NCI-H524 (cell line): Measurements from ENCODE around the gene KCTD13.
A peak's percentile ranks its signal among the peaks of the same experiment; 100 is the strongest.
"Not testable (repeated sequence)": the region's sequence is repeated elsewhere in the genome, so short reads cannot be mapped to it uniquely, and the experiment has no call there.

Experiments used
- DNase-seq, 2 experiments: peaks; one replicate each; lab custom pipeline; 2025; lab: John Stamatoyannopoulos, UW

The KCTD13 gene

GRCh38 chr16:29906520-29907244 is 19.3 kb downstream of the KCTD13 start:
- no peak for DNase-seq

DNA sequence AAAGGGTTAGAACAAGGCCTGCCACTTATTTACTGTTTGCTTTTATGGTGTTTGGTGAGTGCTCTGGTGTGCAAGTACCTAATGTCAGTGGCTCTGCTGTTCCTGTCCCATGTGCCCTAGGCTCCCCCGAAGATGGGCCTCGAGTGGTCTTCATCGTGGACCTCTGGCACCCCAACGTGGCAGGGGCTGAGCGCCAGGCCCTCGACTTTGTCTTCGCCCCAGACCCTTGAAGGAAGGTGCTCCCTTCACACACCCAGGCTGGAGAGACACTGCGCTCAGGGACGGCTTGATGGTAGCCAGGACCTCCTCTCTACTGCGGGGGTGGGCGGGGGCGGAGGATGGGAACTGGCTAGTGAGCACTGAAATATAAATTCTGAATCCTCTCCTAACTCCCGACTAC is 20.4 kb downstream of the KCTD13 start:
- no peak for DNase-seq

- DNase-seq: no peak
Observed at GRCh38 chr16:29904947-29905346, 21.1 kb downstream of the KCTD13 start.

- DNase-seq: no peak
Observed at GRCh38 chr16:29903590-29903989, 22.4 kb downstream of the KCTD13 start.

- no peak for DNase-seq
Observed at GRCh38 chr16:29901607-29901945, 24.4 kb downstream of the KCTD13 start.

- DNase-seq: no peak
Observed at GRCh38 chr16:29900888-29901606, 25.0 kb downstream of the KCTD13 start.

DNA sequence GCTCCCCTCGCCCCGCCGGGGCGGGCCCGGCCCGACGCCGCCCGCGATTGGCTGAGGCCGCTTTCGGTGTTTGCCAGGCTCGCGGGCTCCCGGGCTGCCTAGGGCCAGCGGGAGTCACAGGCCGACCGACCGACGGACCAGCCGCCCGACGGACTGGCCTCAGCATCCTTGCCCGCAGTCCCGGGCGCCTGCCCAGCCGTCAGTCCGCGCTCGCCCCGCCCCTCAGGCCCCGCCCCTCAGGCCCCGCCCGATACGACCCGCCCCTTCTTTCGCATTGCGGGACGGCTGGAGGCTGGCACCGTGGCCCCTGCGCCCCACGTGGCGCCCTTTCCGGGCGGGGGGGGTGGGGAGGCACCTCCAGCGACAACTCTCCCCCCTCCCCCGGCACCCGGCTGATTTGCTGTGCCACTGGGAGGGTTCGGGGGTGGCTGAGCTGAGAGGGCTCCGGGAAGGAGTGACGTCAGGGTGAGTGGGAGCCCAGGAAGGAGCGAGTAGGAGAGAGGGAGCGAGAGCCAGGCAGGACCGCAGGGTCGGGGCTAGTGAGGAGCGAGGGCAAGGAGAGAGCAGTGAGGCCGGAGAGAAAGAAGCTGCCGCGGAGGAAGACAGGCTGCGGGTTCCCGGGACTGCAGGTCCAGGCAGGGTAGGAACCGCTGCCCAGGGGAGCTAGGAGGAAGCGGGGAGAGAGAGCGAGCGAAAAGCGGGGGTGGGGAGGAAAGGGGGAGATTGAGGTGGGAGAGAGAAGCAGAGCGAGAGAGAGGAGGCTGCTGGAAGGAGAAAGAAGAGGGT is 25.7 kb downstream of the KCTD13 start, which contains the start of gene ASPHD1:
ASPHD1 (plus strand) TSS at position 387 of the 786 bp plus-strand sequence. CDS start 484 bp downstream, outside the sequence.
- peak; percentile 90 to 93 for DNase-seq

GRCh38 chr16:29899516-29900101 is 26.4 kb downstream of the KCTD13 start, which contains the start of gene SEZ6L2:
Gene SEZ6L2 (minus strand): TSS chr16:29899550. CDS start chr16:29899019, 531 bp downstream.
- DNase-seq: peak; percentile 98

DNA sequence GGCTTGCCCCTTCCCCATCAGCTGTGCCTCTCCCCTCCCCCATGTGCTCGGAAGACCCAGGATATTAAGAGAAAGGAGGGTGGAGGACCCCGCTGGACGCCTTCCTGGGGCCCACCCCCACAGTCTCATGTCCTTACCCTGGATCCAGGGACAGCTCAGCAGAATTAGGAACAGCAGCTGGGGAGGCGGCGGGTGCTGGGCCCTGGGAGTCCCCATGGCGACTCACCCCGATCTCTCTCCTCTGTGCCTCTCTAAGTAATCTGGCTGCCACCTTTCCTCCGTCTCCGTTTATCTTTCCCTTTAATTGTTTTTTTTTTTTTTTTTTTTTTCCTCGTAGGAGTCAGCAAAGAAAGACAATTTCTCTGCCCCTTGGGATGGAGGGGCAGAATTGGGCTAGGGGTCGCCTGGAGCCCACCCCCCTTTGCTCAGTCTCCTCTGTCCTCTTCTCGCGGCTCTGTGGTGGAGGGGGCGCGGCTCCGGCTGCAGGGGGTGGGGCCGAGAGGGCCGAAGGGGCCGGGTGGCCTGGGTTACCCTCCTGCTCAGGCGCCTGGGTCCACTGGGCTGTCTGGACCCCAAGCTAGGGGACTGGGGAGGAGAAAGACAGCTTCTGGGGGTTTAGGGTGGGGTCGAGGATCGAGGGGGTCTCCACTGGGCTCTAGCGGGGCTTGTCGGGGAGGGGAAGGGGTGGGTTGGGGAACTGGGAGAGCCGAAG is 27.1 kb downstream of the KCTD13 start:
- DNase-seq: peak in 1 of 2 experiments; percentile 73

DNA sequence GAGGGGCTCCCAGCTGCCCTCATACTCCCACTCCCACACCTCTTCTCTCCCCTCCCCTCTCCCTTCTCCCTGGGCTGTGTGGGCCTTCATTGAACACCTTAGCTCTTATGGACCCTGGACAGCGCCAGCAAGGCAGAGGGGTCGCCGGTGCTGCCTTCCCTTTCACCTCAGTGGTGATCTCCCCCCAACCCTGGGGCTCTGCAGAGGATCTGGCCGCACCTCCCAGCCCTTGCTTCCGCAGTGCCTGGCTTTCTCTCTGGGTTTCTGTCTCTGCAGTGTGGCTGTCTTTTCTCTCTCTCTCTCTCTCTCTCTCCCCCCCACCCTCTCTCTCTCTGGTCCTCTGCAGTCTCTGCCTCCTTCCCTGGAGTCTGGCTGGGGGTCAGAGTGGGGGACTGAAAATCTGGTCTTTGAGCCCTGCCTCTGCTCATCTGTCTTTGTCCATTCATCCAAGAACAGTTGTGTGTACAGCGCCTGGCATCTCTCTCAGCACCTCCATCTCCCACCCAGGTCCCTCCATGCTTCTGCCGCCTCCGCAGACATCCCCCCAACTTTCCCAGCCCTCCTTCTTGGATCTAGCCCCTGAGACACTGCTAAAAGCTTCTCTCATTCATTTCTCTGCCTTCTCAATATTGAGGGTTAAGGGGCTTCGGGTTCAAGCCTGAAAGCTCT is 27.8 kb downstream of the KCTD13 start:
- no peak for DNase-seq

- DNase-seq: no peak
Observed at GRCh38 chr16:29897333-29897732, 28.7 kb downstream of the KCTD13 start.

DNA sequence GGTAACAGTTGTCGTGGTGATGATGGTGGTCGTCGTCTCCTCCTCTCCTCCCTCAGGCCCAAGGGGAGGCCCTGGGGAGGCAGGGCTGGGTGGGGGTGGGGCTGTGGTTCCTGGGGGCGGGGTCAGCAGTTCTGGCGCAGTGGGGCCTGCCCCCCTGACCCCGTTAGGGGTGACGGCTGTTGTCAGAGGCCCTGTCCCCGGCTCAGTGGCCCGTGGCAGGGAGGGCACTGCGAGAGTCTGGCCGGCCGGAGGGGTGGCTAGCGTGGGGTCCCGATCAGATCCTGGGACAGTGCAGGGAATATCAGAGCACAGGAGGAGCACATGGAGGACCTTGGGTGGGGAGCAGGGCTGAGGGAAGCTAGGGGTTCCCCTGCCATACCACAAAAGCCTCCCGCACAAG is 29.2 kb downstream of the KCTD13 start:
- no peak for DNase-seq

DNA sequence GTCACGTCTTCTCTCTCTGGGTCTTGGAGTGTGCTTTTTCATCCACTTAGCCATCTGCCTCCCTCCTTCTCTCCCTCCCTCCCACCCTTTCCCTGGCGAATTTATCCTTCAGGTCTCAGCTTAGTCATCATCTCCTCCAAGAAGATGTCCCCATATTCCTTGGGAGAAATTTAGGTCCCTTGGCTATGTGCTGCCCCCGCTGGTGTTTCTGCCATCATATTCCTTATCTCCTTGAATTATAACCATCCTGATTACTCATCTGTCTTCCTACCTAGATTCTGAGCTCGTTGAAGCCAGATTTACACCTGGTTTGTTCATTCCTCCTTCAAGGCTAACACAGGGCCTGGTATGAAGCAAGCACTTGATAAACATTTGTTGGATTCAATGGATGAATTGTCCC is 31.7 kb downstream of the KCTD13 start:
- no peak for DNase-seq

GRCh38 chr16:29893553-29893952 is 32.5 kb downstream of the KCTD13 start:
- no peak for DNase-seq

GRCh38 chr16:29892458-29892813 is 33.6 kb downstream of the KCTD13 start:
- no peak for DNase-seq

GRCh38 chr16:29891525-29892457 is 34.2 kb downstream of the KCTD13 start:
- no peak for DNase-seq

DNA sequence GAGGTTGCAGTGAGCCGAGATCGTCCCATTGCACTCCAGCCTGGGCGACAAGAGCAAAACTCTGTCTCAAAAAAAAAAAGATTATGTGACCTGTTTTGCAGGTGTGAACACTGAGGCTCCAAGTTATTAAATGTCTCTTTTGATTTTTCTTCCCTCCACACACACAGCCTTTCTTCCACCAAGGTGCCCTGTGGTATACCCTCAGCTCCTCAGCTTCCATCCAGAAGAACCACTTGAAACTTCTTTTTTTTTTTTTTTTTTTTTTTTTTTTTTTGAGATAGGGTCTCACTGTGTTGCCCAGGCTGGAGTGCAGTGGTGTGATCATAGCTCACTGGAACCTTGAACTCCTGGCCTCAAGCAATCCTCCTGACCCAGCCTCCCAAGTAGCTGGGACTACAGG is 36.7 kb downstream of the KCTD13 start:
- not testable (repeated sequence) for DNase-seq

DNA sequence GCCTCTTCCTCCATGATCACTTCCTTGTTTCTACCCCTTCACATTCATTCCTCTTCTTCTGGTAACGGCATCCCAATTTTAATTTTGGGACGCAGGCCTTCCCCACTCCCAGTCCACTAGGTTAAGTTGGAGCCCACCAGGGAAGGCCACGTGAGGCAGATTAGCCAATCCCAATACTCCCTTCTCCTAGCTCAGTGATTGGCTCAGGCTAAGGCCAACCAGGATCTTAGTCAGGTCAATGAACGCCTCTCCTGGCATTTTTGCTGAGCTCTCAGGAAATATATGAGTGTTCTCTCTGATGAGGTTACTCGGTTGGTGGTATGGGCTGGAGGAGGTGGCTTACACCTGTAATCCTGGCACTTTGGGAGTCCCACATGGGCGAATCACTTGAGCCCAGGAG is 42.0 kb downstream of the KCTD13 start:
- no peak for DNase-seq

GRCh38 chr16:29881050-29881449 is 45.0 kb downstream of the KCTD13 start:
- no peak for DNase-seq

DNA sequence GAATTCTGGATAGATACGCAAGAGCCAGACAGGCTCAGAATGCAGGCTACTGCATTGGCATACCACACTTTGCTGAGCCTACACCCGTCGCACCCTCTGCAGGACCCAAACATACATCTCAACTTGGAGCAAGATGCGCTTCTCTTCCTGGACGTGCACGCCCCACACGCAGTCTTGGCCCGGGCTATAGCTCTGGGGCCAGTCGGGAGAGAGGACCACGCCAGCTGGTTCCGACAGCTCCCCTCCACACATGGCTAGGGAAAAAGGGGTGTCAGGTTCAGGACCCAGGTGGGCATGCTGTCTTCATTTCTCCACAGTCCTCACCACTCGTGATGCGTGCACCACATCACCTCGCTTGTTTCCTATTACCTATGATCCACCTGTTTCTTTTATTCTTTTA is 47.9 kb downstream of the KCTD13 start:
- DNase-seq: no peak
